ENCODE data around the gene EXOSC2.
A peak's percentile ranks its signal among the peaks of the same experiment; 100 is the strongest.

EXOSC2 gene

DNA sequence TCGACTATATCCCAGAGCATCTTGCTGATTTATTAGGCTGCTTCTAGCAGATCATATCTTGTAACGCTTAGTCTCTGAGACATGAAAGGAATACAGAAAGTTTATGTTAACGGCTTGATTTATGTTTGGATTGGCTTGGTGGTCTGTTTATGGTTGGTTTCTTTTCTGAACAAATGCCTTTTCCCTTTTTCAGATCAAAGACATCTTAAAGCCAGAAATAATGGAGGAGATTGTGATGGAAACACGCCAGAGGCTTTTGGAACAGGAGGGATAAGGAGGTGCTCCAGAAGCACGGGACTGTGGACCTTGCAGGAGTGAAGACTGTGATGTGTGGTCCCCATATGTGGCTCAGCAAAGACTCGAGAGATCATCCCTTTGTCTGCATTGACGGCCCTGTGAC is 9.9 kb downstream of the EXOSC2 start:
- H4K20me1 ChIP-seq (ENCODE audit: insufficient read depth, low read length): peaks cover 5% of the 10 kb centered on the region
- H3K36me3 ChIP-seq (replicated peaks; ENCODE audit: insufficient read depth, low read length): peaks cover 23% of the 10 kb centered on the region
- peaks cover 4% of the 10 kb centered on the region for H3F3A ChIP-seq (ENCODE audit: insufficient read depth, low read length)
- no peak overlapping the region for H3K4me2 ChIP-seq (ENCODE audit: low read depth, low read length)
- H3K27ac ChIP-seq (ENCODE audit: low read length): no peak overlapping the region
- no peak overlapping the region for H3K4me3 ChIP-seq (ENCODE audit: low read length)
- TF ChIP-seq EZH2phosphoT487 (IDR thresholded peaks at IDR 0.05; ENCODE audit: low read length): no peak
- no peak overlapping the region for H2AFZ ChIP-seq (ENCODE audit: low read length)
- no peaks in the 10 kb centered on the region for H3K9me2 ChIP-seq (replicated peaks; ENCODE audit: insufficient read depth, low read length)
- H3K9me3 ChIP-seq (replicated peaks; ENCODE audit: insufficient read depth, low read length): no peaks in the 10 kb centered on the region
- H3K27me3 ChIP-seq (replicated peaks; ENCODE audit: insufficient read depth, low read length): no peaks in the 10 kb centered on the region
- H3K4me1 ChIP-seq (ENCODE audit: low read length): no peaks in the 10 kb centered on the region
- H3K9ac ChIP-seq (ENCODE audit: low read length): no peak overlapping the region
- peaks cover 36% of the 10 kb centered on the region for H3K79me2 ChIP-seq (ENCODE audit: low read length)
- DNase-seq: no peak

DNA sequence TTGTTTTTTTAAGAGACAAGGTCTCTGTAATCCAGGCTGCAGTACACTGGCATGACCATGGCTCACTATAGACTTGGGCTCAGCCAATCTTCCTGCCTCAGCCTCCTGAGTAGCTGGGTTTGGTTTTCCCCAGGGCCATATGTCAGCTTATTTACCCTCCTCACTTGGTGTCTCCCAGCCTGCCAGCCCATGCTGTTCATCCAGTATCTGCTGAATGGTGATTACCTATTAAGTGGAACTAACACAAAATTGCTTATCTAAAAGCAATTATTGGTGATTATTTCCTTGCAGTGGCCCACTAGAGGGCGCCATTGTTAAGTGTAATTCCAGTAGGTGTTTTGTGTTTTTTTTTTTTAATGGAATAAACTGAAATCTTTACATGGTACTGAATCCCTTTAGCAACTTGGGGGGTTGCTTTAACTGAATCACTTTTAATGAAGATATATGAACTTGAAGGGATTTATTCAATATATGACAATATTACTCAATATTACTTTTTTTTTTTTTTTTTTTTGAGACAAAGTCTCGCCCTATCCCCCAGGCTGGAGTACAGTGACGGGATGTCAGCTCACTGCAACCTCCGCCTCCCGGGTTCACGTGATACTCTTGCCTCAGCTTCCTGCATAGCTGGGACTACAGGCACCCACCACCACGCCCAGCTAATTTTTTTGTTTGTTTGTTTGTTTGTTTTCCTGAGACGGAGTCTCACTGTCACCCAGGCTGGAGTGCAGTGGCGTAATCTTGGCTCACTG is 13.8 kb downstream of the EXOSC2 start:
- Histone ChIP-seq H3K27me3 (replicated peaks; ENCODE audit: insufficient read depth, low read length) (no peaks in the 10 kb centered on the region), H3K79me2 (ENCODE audit: low read length) (peaks cover 6% of the 10 kb centered on the region; the same call in 1 of the 2 replicates), H3K4me2 (ENCODE audit: low read depth, low read length) (no peak overlapping the region), H2AFZ (ENCODE audit: low read length) (no peak overlapping the region), H3F3A (ENCODE audit: insufficient read depth, low read length) (peaks cover 8% of the 10 kb centered on the region), H3K9me2 (replicated peaks; ENCODE audit: insufficient read depth, low read length) (no peaks in the 10 kb centered on the region), H3K27ac (ENCODE audit: low read length) (no peak overlapping the region), H3K9ac (ENCODE audit: low read length) (no peak overlapping the region), H3K4me3 (ENCODE audit: low read length) (no peak overlapping the region), H3K9me3 (replicated peaks; ENCODE audit: insufficient read depth, low read length) (no peaks in the 10 kb centered on the region), H4K20me1 (ENCODE audit: insufficient read depth, low read length) (no peaks in the 10 kb centered on the region; the same call in 1 of the 2 replicates), H3K36me3 (replicated peaks; ENCODE audit: insufficient read depth, low read length) (peaks cover 13% of the 10 kb centered on the region), H3K4me1 (ENCODE audit: low read length) (no peaks in the 10 kb centered on the region)
- TF ChIP-seq EZH2phosphoT487 (IDR thresholded peaks at IDR 0.05; ENCODE audit: low read length): no peak
- TF ChIP-seq, protein P1, sequence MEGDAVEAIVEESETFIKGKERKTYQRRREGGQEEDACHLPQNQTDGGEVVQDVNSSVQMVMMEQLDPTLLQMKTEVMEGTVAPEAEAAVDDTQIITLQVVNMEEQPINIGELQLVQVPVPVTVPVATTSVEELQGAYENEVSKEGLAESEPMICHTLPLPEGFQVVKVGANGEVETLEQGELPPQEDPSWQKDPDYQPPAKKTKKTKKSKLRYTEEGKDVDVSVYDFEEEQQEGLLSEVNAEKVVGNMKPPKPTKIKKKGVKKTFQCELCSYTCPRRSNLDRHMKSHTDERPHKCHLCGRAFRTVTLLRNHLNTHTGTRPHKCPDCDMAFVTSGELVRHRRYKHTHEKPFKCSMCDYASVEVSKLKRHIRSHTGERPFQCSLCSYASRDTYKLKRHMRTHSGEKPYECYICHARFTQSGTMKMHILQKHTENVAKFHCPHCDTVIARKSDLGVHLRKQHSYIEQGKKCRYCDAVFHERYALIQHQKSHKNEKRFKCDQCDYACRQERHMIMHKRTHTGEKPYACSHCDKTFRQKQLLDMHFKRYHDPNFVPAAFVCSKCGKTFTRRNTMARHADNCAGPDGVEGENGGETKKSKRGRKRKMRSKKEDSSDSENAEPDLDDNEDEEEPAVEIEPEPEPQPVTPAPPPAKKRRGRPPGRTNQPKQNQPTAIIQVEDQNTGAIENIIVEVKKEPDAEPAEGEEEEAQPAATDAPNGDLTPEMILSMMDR (IDR thresholded peaks at IDR 0.05; ENCODE audit: low read length): peak; percentile 79
- DNase-seq: peak; percentile 61

DNA sequence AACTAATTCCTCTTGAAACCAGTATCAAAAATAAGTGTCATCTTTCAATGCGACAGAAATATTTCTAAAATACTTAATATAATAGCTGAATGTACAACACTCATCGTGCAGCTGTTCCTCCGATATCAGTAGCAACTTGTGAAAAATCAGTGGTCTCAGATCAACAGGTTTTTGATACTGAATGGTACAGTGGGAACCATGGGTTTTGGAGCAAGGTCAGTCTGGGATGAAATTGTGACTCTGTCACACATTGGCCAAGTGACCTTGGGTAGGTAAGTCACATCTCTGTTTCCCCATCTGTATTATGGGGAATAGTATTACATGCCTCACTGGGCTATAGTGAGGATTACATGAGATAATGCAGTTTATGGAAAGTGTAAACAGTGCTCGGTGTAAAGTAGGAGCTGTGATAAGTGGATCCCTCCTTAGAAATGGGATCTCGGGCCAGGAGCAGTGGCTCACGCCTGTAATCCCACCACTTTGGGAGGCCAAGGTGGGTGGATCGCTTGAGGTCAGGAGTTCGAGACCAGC is 17.3 kb downstream of the EXOSC2 start:
- H4K20me1 ChIP-seq (ENCODE audit: insufficient read depth, low read length): no peaks in the 10 kb centered on the region
- H3K36me3 ChIP-seq (replicated peaks; ENCODE audit: insufficient read depth, low read length): no peaks in the 10 kb centered on the region
- H3K4me2 ChIP-seq (ENCODE audit: low read depth, low read length): no peak overlapping the region
- no peaks in the 10 kb centered on the region for H3K9me3 ChIP-seq (replicated peaks; ENCODE audit: insufficient read depth, low read length)
- H3K4me3 ChIP-seq (ENCODE audit: low read length): no peak overlapping the region
- peaks cover 13% of the 10 kb centered on the region for H3K4me1 ChIP-seq (ENCODE audit: low read length)
- peaks cover 27% of the 10 kb centered on the region for H3K79me2 ChIP-seq (ENCODE audit: low read length)
- no peak overlapping the region for H3K27ac ChIP-seq (ENCODE audit: low read length)
- no peak for DNase-seq
- no peak overlapping the region for H2AFZ ChIP-seq (ENCODE audit: low read length)
- TF ChIP-seq, protein P1 (IDR thresholded peaks at IDR 0.05; ENCODE audit: low read length): no peak
- no peak for TF ChIP-seq EZH2 (optimal IDR thresholded peaks at IDR 0.05; ENCODE audit: low read depth, low read length)
- TF ChIP-seq EZH2phosphoT487 (IDR thresholded peaks at IDR 0.05; ENCODE audit: low read length): no peak
- peaks cover 8% of the 10 kb centered on the region for H3F3A ChIP-seq (ENCODE audit: insufficient read depth, low read length)
- H3K9ac ChIP-seq (ENCODE audit: low read length): no peak overlapping the region
- H3K9me2 ChIP-seq (replicated peaks; ENCODE audit: insufficient read depth, low read length): no peaks in the 10 kb centered on the region
- no peaks in the 10 kb centered on the region for H3K27me3 ChIP-seq (replicated peaks; ENCODE audit: insufficient read depth, low read length)

DNA sequence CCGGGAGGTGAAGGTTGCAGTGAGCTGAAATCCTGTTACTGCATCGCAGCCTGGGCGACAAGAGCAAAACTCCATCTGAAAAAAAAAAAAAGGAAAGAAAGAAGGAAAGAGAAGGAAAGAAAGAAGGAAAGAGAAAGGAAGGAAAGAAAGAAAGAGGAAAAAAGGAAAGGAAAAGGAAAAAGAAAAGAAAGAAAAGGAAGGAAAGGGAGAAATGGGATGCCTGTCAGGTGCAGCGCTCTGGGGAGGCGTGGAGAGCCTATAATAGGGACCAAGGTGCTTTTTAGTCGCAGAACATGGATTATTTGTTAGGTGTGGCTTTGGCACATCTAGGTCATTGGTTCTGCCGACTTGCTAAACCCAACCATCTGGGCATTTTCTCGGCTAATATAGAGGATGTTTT is 17.9 kb downstream of the EXOSC2 start:
- Histone ChIP-seq H4K20me1 (ENCODE audit: insufficient read depth, low read length) (no peaks in the 10 kb centered on the region), H3K79me2 (ENCODE audit: low read length) (peaks cover 31% of the 10 kb centered on the region), H3K36me3 (replicated peaks; ENCODE audit: insufficient read depth, low read length) (no peaks in the 10 kb centered on the region), H2AFZ (ENCODE audit: low read length) (no peak overlapping the region), H3K9me2 (replicated peaks; ENCODE audit: insufficient read depth, low read length) (no peaks in the 10 kb centered on the region), H3K4me1 (ENCODE audit: low read length) (peaks cover 13% of the 10 kb centered on the region), H3K9me3 (replicated peaks; ENCODE audit: insufficient read depth, low read length) (no peaks in the 10 kb centered on the region), H3K27me3 (replicated peaks; ENCODE audit: insufficient read depth, low read length) (no peaks in the 10 kb centered on the region), H3K27ac (ENCODE audit: low read length) (no peak overlapping the region), H3K4me3 (ENCODE audit: low read length) (no peak overlapping the region), H3K4me2 (ENCODE audit: low read depth, low read length) (no peak overlapping the region), H3F3A (ENCODE audit: insufficient read depth, low read length) (peaks cover 8% of the 10 kb centered on the region), H3K9ac (ENCODE audit: low read length) (no peak overlapping the region)
- TF ChIP-seq, protein P1 (IDR thresholded peaks at IDR 0.05; ENCODE audit: low read length): no peak
- no peak for TF ChIP-seq EZH2phosphoT487 (IDR thresholded peaks at IDR 0.05; ENCODE audit: low read length)
- TF ChIP-seq EZH2 (optimal IDR thresholded peaks at IDR 0.05; ENCODE audit: low read depth, low read length): no peak
- no peak for DNase-seq

All from MM.1S (cell line).